ENCODE data around the gene CACNA1C.
"Not testable (repeated sequence)": the region's sequence is repeated elsewhere in the genome, so short reads cannot be mapped to it uniquely, and the experiment has no call there.

The CACNA1C gene

GRCh38 chr12:2735432-2735831, 682.6 kb downstream of the CACNA1C start:
- DNase-seq (ENCODE audit: insufficient read length, low spot score) (no peak), FAIRE-seq (no peak)

- FAIRE-seq (no peak), DNase-seq (ENCODE audit: insufficient read length, low spot score) (no peak)
Observed at GRCh38 chr12:2737656-2738241, 685.0 kb downstream of the CACNA1C start.

- FAIRE-seq (no peak), DNase-seq (ENCODE audit: insufficient read length, low spot score) (no peak)
Observed at GRCh38 chr12:2739069-2739468, 686.3 kb downstream of the CACNA1C start.

- DNase-seq (ENCODE audit: insufficient read length, low spot score) (no peak), FAIRE-seq (no peak)
Observed at GRCh38 chr12:2739832-2740641, 687.2 kb downstream of the CACNA1C start.

GRCh38 chr12:2742037-2742436, 689.2 kb downstream of the CACNA1C start:
- FAIRE-seq; DNase-seq (ENCODE audit: insufficient read length, low spot score): not testable (repeated sequence)

- FAIRE-seq, result no peak
- DNase-seq (ENCODE audit: insufficient read length, low spot score), result no peak
Observed at GRCh38 chr12:2743478-2743877, 690.7 kb downstream of the CACNA1C start.

- FAIRE-seq (no peak), DNase-seq (ENCODE audit: insufficient read length, low spot score) (no peak)
Observed at GRCh38 chr12:2745655-2746054, 692.9 kb downstream of the CACNA1C start.
